K562 (cell line): ENCODE measurements around the gene CPT1B. TPM values are rescaled to one million over a fixed set of nuclear protein-coding genes. Genes with fewer than 3 reads are reported as not detected.

Source experiments
- ATAC-seq: fragments of 200-7000 bp; cut with Tn5 transposase; 3 replicates; pipeline ENCODE4 v1.9.1; 2020; ENCODE audit warnings: moderate library complexity
- BruUV-seq: library from RNA; stranded (reverse); fragments of 400-500 nt; replicated peaks from 2 replicates; lab custom pipeline; 2021; lab: Mats Ljungman, UMichigan
- CTCF ChIA-PET: fragments of 300-600 bp; formaldehyde crosslinking; extraction: SDS; loops from one replicate; lab custom pipeline; 2021; ENCODE audit warnings: low intra/inter-chr PET ratio; lab: Yijun Ruan, JAX
- POLR2A ChIA-PET: fragments of 300-600, 350-650 bp; sonication (Branson Sonifier 250); formaldehyde crosslinking; extraction: SDS; loops from one replicate; lab custom pipeline; 2021; ENCODE audit warnings: antibody characterized with exemption, inconsistent platforms; lab: Yijun Ruan, JAX
- DNase-seq, 4 experiments: peaks; one replicate each; pipeline versions ENCODE4 v3.0.0 to v3.0.0-alpha.2; 2011 to 2018; ENCODE audit warnings: low spot score in 3 of 4, mixed read lengths in 3 of 4; ENCODE audit errors: extremely low read depth in 1 of 4
- FAIRE-seq: peaks from 2 replicates; lab custom pipeline; 2011; peaks lifted over from hg19 to GRCh38; lab: Jason Lieb, UNC
- H2AFZ ChIP-seq: 2 replicates; pipeline ENCODE4 v1.6.0; 2011; ENCODE audit warnings: low read depth, low read length, control low read depth, inconsistent platforms
- H3K27ac ChIP-seq: fragments of 200-600 bp; 3 replicates; pipeline ENCODE4 v1.8.0; 2011; ENCODE audit warnings: low read depth, mild to moderate bottlenecking, control low read depth, inconsistent platforms, low read length, moderate library complexity, mixed read lengths; ENCODE audit errors: extremely low read depth
- H3K27me3 ChIP-seq, 2 experiments: fragments of 300-600 bp in 1 of 2; 2 replicates in 1 of 2; 3 replicates in 1 of 2; pipeline versions ENCODE4 v1.6.0 to v1.8.0; 2011; ENCODE audit warnings: inconsistent platforms in 2 of 2, low read length in 2 of 2, mild to moderate bottlenecking in 1 of 2, mixed read lengths in 1 of 2, moderate library complexity in 1 of 2; ENCODE audit not compliant: control insufficient read depth in 2 of 2, insufficient read depth in 2 of 2
- H3K36me3 ChIP-seq: fragments of 300-600 bp; 3 replicates; pipeline ENCODE4 v1.8.0; 2011; ENCODE audit warnings: mild to moderate bottlenecking, low read length, inconsistent platforms; ENCODE audit not compliant: control insufficient read depth, insufficient read depth
- H3K4me1 ChIP-seq, 2 experiments: fragments of 200-600 bp in 1 of 2; replicated peaks in 1 of 2; 2 replicates in 1 of 2; 3 replicates in 1 of 2; pipeline versions ENCODE4 v1.5.1 to v1.8.0; 2011; ENCODE audit warnings: inconsistent platforms in 2 of 2, low read length in 2 of 2, mild to moderate bottlenecking in 1 of 2, mixed read lengths in 1 of 2, moderate library complexity in 1 of 2; ENCODE audit not compliant: control insufficient read depth in 2 of 2, insufficient read depth in 2 of 2
- H3K4me2 ChIP-seq: 2 replicates; pipeline ENCODE4 v1.6.1; 2011; ENCODE audit warnings: low read length, control low read depth, inconsistent platforms, mixed read lengths; ENCODE audit not compliant: insufficient read depth
- H3K4me3 ChIP-seq: fragments of 200-600 bp; sonication (generic), shearing (Covaris generic); 2 replicates; pipeline ENCODE4 v1.5.1; 2016; ENCODE audit warnings: control low read depth, inconsistent platforms
- H3K79me2 ChIP-seq: fragments of 200-600 bp; 3 replicates; pipeline ENCODE4 v1.8.0; 2011; ENCODE audit warnings: low read length, inconsistent platforms; ENCODE audit not compliant: control insufficient read depth, insufficient read depth
- H3K9ac ChIP-seq, 2 experiments: 2 replicates each; pipeline versions ENCODE4 v1.6.0 to v1.6.1; 2011; ENCODE audit warnings: low read depth in 2 of 2, low read length in 2 of 2, control low read depth in 1 of 2, inconsistent platforms in 1 of 2, mild to moderate bottlenecking in 1 of 2, mixed read lengths in 1 of 2; ENCODE audit not compliant: insufficient read depth in 1 of 2
- H3K9me1 ChIP-seq: one replicate; pipeline ENCODE4 v1.6.0; 2011; ENCODE audit warnings: inconsistent platforms, mild to moderate bottlenecking, low read length, moderate library complexity; ENCODE audit not compliant: control insufficient read depth, insufficient read depth
- H3K9me3 ChIP-seq: replicated peaks from 2 replicates; pipeline ENCODE4 v1.5.1; 2011; ENCODE audit warnings: low read depth, low read length, inconsistent platforms; ENCODE audit not compliant: control insufficient read depth, insufficient read depth
- H4K20me1 ChIP-seq: replicated peaks from 2 replicates; pipeline ENCODE4 v1.6.1; 2011; ENCODE audit warnings: low read length, inconsistent platforms, mixed read lengths; ENCODE audit not compliant: control insufficient read depth, insufficient read depth
- ATF1 ChIP-seq, 2 experiments: fragments of 450-650 bp in 1 of 2; IDR thresholded peaks; 2 replicates each; pipeline ENCODE4 v1.6.1; 2016; ENCODE audit warnings: missing compliant biosample characterization in 1 of 2, missing genetic modification characterization in 1 of 2
- CBX1 ChIP-seq: sonication (generic); IDR thresholded peaks from 2 replicates; pipeline ENCODE4 v1.6.1; 2016; ENCODE audit warnings: antibody characterized with exemption, low read depth, mild to moderate bottlenecking
- CREM ChIP-seq: IDR thresholded peaks from 2 replicates; pipeline ENCODE4 v1.6.1; 2014; ENCODE audit warnings: antibody characterized with exemption, low read depth
- CTBP1 ChIP-seq: fragments of 450-650 bp; IDR thresholded peaks from 2 replicates; pipeline ENCODE4 v1.6.1; 2016; ENCODE audit warnings: borderline replicate concordance
- GABPB1 ChIP-seq: sonication (generic); formaldehyde crosslinking; IDR thresholded peaks from 2 replicates; pipeline ENCODE4 v1.8.0; 2022; ENCODE audit warnings: mild to moderate bottlenecking, missing genetic modification reagents
- MTF1 ChIP-seq: fragments of 250-450 bp; sonication (Bioruptor Pico); IDR thresholded peaks from 2 replicates; pipeline ENCODE4 v1.9.0; 2021; ENCODE audit warnings: moderate library complexity, mild to moderate bottlenecking, inconsistent platforms, borderline replicate concordance
- MYC ChIP-seq, 2 experiments: fragments of 250-450 bp in 1 of 2; sonication (Bioruptor Pico) in 1 of 2; IDR thresholded peaks; 2 replicates each; pipeline versions ENCODE4 v1.5.1 to v1.6.1; 2012 to 2021; ENCODE audit warnings: low read depth in 2 of 2, borderline replicate concordance in 1 of 2, improper control_type of control experiment in 1 of 2, low read length in 1 of 2, mild to moderate bottlenecking in 1 of 2, moderate library complexity in 1 of 2
- RBFOX2 ChIP-seq: fragments of 200-400 bp; formaldehyde crosslinking; IDR thresholded peaks from 2 replicates; pipeline ENCODE4 v1.6.1; 2017; ENCODE audit warnings: low read depth, mild to moderate bottlenecking, low read length, moderate library complexity
- TCF7 ChIP-seq: sonication (generic); IDR thresholded peaks from 2 replicates; pipeline ENCODE4 v1.6.1; 2016; ENCODE audit warnings: antibody characterized with exemption, borderline replicate concordance
- ZNF449 ChIP-seq: fragments of 250-450 bp; sonication (Bioruptor Pico); IDR thresholded peaks from 2 replicates; pipeline ENCODE4 v1.8.0; 2022; ENCODE audit warnings: moderate library complexity, mild to moderate bottlenecking, inconsistent platforms
- whole genome bisulfite sequencing: fragments of 100-300 bp; shearing (Covaris generic); methylation state at CpG from one replicate; pipeline ENCODE4 v1.1.6; 2016; ENCODE audit warnings: low coverage, mixed read lengths; ENCODE audit not compliant: insufficient coverage; ENCODE audit errors: missing lambda C conversion rate; 5-methylcytosine and 5-hydroxymethylcytosine counted together
- in situ Hi-C: fragments of 300-500 bp; cut with MboI; formaldehyde crosslinking; loops from 4 replicates; pipeline ENCODE4 v1.15.0; 2018; ENCODE audit warnings: inconsistent platforms, mixed read lengths
- intact Hi-C: fragments of 100-400 bp; cut with micrococcal nuclease; formaldehyde crosslinking; loops from 2 replicates; pipeline ENCODE4 v1.14.2; 2022
- polyA plus RNA-seq, 8 experiments: library from polyadenylated mRNA; depleted of rRNA in 4 of 8; stranded (reverse) in 5 of 8; unstranded in 3 of 8; fragments of >200 nt; fragmentation: Nextera tagmentation in 2 of 8; fragmentation: Illumina TruSeq in 1 of 8; extraction: Ambion mirVana in 2 of 8; extraction: Trizol in 1 of 8; gene quantifications; 2 replicates each; pipeline versions ENCODE4 v1.2.1 to v1.2.3, GENCODE V29; 2011 to 2014; ENCODE audit warnings: inconsistent platforms in 1 of 8, missing spikeins in 1 of 8
- total RNA-seq, 7 experiments: library from RNA; depleted of rRNA in 6 of 7; stranded (reverse); fragments of >200 nt in 6 of 7; fragmentation: Illumina TruSeq in 2 of 7; extraction: Trizol in 2 of 7; gene quantifications; 2 replicates each; pipeline versions ENCODE4 v1.2.1 to v1.2.3, GENCODE V29; 2011 to 2021; ENCODE audit warnings: low replicate concordance in 1 of 7
- TF ChIP-seq, protein P1 (sequence below): sonication (generic); formaldehyde crosslinking; IDR thresholded peaks from 2 replicates; pipeline ENCODE4 v1.8.0; 2022; ENCODE audit warnings: missing genetic modification reagents, mild to moderate bottlenecking, borderline replicate concordance

The CPT1B gene
- total and polyA plus RNA-seq, 9 of the 15 experiments (the other 6 are each of a cell fraction or from before 2014, with no cell fraction given) = 0.35 to 6.1 (median 2.6) TPM

- peaks cover 0 to 13% of the 10 kb centered on the region in 2 experiments; a peak in 1 of 5 replicates for H3K4me1 ChIP-seq
- peak; percentile 92 to 96 (median 93) for DNase-seq
- no peaks in the 10 kb centered on the region for H3K79me2 ChIP-seq
- H3K36me3 ChIP-seq = no peaks in the 10 kb centered on the region
- H3K27ac ChIP-seq = peak within 1 kb of the TSS; percentile 39; the same call in 1 of the 3 replicates
- intact Hi-C loops (loop anchor here (5.0 kb wide), 1 partner anchor 35 kb away; the partner anchor contains the start of gene SCO2), in situ Hi-C loops (no loop called here)
- ChIA-PET CTCF (no interaction called here), POLR2A (interaction anchor here (0.5 to 1.3 kb wide), 11 partner anchors 12 to 158 kb away, joined by 3 to 7 read pairs (median 4); no protein-coding TSS in a partner anchor)
- no peaks in the 10 kb centered on the region for H3K9me3 ChIP-seq
- no peaks in the 10 kb centered on the region for H3K9me1 ChIP-seq
- TSS peak; percentile 94 for BruUV-seq
- ATAC-seq = peak; percentile 98
- no peaks in the 10 kb centered on the region for H3K27me3 ChIP-seq
- H2AFZ ChIP-seq = peak within 1 kb of the TSS; percentile 87
- peak; percentile 96 for FAIRE-seq
- WGBS = 1% methylated on average over 27 of the region's 61 CpGs
- H3K4me2 ChIP-seq = peak within 1 kb of the TSS; percentile 87
- H4K20me1 ChIP-seq = no peaks in the 10 kb centered on the region
- peak within 1 kb of the TSS; percentile 53 to 93; a peak in 3 of 4 replicates for H3K9ac ChIP-seq
- peak within 1 kb of the TSS; percentile 57 for H3K4me3 ChIP-seq
- TF ChIP-seq GABPB1 (CRISPR knock-in tag) = peak; percentile 84
- TF ChIP-seq MTF1 (CRISPR knock-in tag) = no peak
- TF ChIP-seq ZNF449 = no peak
- TF ChIP-seq CTBP1 = peak; percentile 76
- TF ChIP-seq CBX1 = no peak
- TF ChIP-seq, protein P1, sequence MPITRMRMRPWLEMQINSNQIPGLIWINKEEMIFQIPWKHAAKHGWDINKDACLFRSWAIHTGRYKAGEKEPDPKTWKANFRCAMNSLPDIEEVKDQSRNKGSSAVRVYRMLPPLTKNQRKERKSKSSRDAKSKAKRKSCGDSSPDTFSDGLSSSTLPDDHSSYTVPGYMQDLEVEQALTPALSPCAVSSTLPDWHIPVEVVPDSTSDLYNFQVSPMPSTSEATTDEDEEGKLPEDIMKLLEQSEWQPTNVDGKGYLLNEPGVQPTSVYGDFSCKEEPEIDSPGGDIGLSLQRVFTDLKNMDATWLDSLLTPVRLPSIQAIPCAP = no peak
- peak; percentile 62 for TF ChIP-seq MYC (IDR thresholded peaks at IDR 0.05; ENCODE audit: low read depth, low read length)
- TF ChIP-seq MYC (CRISPR knock-in tag; IDR thresholded peaks at IDR 0.05; ENCODE audit: borderline replicate concordance, low read depth) = no peak
- TF ChIP-seq CREM = peak; percentile 51
- TF ChIP-seq RBFOX2 = peak; percentile 73
- no peak for TF ChIP-seq TCF7
- TF ChIP-seq ATF1 (CRISPR knock-in tag; IDR thresholded peaks at IDR 0.05) = no peak; the same call in 1 of the 2 replicates
- peak; percentile 53 for TF ChIP-seq ATF1 (tag; IDR thresholded peaks at IDR 0.05)
Measured at GRCh38 chr22:50562523-50563412, 15.5 kb downstream of the CPT1B start, which contains the start of gene SYCE3. TSS of gene SYCE3 (minus strand) at chr22:50562919. CDS start at chr22:50556405, 6,514 bp downstream.
